Colon (tissue), 2 donors: Measurements from ENCODE around the gene SEPHS1.
"Not testable (repeated sequence)": the region's sequence is repeated elsewhere in the genome, so short reads cannot be mapped to it uniquely, and the experiment has no call there.

Source experiments
- FAIRE-seq: peaks from 2 replicates; lab custom pipeline; 2012; peaks lifted over from hg19 to GRCh38; lab: Jason Lieb, UNC
- donor health status: control.
- donor health status: control.

SEPHS1 gene

GRCh38 chr10:13360587-13360986 lies 12.5 kb upstream of the SEPHS1 start:
- FAIRE-seq = no peak

DNA sequence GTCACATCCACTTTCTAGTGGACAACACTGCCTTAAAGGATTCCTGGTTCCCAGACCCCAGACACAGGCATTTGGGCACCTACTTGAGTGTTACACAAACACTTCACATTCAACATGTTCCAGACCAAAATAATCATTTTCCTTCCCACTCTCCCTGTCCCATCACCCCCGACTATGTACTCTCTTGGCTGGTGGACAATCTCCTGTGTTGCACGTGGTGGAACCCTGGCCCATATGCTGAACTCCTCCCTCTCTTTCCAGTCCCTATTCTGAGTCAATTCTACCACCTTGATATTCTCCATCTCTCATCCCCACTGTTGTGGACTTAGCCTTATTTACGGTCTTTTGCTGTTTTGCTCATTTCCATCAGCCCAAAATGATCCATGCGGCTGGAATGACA lies 8.3 kb upstream of the SEPHS1 start:
- no peak for FAIRE-seq

DNA sequence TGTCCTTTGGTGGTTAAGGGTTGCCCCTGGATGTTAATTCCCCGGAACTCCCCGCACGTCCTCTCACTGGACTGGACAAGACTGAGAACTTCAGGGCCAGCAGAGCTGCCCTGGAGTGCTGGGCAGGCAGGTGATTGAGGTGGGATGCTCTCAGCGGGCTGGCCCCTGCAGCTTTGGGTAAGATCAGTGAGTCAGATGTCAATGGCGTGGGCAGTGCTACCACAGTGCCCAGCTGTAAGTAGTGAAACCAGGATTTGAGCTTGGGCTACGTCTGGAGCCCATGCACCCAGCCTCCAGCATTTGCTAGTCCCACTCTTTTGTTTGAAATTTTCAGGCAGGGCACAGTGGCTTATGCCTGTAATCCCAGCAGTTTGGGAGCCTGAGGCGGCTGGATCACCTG lies 6.7 kb upstream of the SEPHS1 start:
- no peak for FAIRE-seq

DNA sequence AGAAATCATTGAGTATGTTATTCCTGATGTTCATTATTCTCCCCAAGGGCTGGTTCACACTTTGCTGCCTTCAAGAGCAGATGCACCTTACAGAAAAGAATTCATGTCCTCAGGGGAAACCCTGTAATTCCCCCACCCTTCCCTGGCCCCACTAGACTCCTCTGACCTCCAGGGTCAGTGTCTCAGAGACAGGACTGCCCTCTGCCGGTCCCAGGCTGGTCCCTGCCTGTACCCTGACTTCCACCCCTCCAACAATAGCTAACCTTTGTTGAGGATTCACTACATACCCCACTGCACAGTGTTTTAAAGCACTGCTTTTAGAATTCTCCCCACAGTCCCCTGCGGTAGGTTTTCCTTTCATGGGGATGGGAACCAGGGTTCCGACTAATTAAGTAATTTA lies 4.4 kb upstream of the SEPHS1 start:
- FAIRE-seq = no peak

GRCh38 chr10:13351340-13351915 lies 3.3 kb upstream of the SEPHS1 start:
- no peak for FAIRE-seq

- no peak for FAIRE-seq
Observed at GRCh38 chr10:13349463-13350274, 1.6 kb upstream of the SEPHS1 start.

GRCh38 chr10:13347500-13348156 lies 465 bp downstream of the SEPHS1 start:
- no peak for FAIRE-seq

DNA sequence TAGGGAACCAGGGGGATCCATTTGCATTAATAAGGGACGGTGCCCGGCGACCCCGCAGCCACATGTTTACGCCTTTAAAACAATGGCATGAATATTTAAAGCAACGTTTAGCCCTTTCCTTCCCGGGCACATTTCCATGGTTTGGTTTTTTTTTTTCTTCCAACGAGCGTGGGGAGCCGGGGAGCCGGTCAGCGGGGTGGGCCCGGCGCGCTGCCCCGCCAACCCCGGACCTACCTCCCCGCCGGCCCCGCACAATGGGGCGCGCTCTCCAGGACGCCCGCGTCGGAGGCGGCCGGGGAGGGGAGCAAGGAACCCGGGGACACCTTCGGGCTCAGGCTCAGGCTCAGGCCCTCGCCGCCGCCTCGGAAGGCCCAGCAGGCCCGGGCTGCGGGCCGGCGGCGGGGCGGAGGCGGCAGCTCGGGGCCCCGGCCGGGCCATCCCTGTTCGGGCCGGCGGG lies 1.0 kb downstream of the SEPHS1 start:
- FAIRE-seq = no peak

DNA sequence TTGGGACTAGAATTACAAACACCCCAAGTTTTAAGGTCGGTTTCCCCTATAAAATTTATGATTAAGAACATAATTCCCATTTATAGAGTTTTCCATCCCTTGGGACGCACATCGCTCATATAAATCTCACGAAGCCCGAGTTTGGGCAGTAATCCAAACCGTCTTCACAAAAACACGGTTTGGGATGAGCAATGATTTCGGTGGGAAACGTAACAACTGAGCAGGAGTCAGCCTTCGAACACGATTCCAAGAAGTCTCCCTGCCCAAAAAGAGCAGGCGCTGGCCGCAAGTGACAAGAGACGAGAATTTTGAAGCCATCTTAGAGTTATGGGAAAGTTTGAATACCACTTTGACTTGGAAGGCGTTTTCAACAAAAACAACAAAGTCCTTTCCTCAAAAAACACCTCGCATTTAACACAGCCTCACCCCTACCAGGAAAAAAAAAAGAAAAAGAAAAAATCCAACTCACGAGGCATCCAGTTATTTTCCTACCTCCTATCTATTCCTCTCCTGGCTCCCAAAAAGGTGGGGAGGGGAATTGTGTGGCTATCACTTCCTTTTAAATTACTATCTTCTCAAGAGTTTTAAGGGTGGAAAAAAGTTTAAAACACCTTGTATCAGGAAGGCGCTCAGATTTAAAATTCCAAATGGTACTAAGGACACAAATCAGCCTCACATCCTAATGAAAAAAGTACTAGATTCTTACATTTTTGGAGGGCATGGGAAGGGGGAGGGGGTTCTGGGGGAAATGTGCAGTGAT lies 1.6 kb downstream of the SEPHS1 start:
- no peak for FAIRE-seq

GRCh38 chr10:13340626-13341376 lies 7.3 kb downstream of the SEPHS1 start:
- no peak for FAIRE-seq

GRCh38 chr10:13340068-13340467 lies 8.0 kb downstream of the SEPHS1 start:
- no peak for FAIRE-seq

DNA sequence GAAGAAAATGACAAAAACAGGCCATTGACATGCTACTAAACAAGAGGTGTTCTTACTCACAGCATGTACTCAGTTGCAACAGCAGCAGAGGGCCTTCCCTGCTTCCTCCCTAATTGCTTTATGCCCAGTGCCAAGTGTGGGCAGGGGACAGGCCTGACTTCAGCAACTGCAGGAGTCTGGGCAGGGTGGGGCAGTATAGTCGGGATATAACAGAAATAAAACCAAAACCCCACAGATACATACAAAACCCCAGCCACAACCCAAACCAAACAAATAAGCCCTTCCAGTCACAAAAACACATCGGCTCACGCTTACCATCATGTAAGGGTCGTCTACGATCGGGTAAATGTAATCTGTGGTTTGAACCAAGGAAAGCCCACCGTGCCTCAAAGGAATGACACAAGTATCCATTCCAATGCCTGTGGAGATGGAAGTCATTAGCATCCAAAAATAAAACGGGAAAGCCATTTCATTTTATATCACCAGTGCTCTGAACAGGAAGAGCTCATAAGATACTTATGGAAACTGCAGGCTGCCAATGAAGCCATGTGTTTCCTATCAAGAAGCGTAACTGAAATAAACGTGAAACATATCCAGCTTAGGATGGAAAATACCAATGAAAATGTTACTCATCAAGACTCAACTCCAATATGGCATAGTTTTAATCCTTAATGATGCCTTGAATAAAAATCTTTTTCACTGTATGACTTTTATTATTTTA lies 9.5 kb downstream of the SEPHS1 start:
- FAIRE-seq = no peak

- no peak for FAIRE-seq
Observed at GRCh38 chr10:13337827-13338196, 10.3 kb downstream of the SEPHS1 start.

DNA sequence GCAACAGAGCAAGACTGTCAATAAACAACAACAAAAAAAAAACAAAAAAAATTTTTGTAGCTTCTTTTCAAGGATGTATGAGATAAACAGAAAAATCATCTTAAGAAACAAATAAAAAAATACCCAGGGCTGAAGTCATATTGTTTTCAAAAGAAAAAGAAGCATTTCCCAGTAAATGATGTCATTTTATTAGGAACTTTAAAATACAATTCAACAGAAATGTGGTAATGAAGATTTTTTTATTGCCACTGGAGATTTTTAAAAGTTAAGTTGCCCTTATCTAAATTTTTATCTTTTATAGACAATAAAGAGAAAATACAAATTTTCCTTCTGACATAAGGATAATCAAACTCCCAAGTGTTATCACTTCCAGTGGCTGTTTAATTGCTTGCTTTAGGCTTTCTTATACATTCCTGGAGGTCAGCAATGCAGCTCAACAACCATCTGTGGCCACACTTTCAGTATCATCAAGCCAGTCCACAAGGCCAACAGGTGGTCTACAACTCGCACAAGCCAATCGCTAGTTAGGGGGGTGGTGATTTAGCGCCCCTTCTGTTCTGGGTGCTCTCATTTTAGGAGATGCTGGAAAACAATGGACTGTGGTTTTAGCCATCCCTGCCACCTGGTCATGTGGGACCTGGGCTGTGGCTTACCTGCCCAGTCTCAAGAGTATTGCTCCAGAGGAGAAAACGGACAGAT lies 10.8 kb downstream of the SEPHS1 start:
- FAIRE-seq = no peak

DNA sequence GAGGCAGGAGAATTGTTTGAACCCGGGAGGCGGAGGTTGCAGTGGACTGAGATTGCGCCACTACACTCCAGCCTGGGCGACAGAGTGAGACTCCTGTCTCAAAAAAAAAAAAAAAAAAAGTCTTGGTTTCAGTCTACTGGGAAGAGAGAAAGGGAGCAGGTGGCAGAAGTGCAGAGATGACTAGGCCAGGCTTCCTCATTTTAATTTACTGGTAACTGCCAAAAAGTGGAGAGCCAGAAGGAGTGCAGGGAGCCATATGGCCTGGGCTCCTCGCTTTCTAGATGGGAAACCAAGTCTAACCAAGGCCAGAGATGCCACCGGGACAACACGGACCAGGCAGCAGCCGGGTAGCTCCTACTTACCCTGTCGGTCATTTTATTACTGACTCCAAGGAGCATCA lies 12.2 kb downstream of the SEPHS1 start:
- FAIRE-seq = no peak

DNA sequence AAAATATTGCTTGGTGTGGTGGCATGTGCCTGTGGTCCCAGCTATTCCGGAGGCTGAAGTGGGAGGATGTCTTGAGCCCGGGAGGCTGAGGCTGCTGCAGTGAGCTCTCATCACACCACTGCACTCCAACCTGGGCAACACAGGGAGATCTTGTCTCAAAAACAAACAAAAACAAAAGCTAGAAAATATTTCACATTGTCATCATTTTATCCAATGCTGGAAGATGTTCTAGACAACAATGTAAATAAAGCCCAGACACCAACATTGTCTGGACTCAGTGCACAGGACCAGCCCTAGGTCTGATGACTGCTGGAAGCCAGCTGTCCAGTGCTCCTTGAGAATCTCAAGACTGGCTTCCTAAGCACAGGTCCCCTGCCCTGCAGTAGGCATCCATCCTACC lies 13.5 kb downstream of the SEPHS1 start:
- no peak for FAIRE-seq

DNA sequence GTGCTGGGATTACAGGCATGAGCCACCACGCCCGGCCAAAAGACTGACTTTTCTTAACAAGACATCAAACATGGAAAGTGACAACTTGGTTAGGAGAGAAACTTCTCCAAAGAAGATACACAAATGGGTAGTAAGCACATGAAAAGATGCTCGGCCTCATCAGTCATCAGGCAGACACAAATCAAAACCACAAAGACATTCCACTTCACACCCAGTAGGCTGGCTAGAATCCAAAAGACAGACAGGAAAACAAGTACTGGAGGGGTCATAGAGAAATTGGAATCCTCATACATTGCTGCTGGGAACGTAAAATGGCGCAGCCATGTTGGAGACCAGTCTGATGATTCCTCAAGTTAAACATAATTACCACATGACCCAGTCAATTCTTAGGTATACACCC lies 16.4 kb downstream of the SEPHS1 start:
- no peak for FAIRE-seq

DNA sequence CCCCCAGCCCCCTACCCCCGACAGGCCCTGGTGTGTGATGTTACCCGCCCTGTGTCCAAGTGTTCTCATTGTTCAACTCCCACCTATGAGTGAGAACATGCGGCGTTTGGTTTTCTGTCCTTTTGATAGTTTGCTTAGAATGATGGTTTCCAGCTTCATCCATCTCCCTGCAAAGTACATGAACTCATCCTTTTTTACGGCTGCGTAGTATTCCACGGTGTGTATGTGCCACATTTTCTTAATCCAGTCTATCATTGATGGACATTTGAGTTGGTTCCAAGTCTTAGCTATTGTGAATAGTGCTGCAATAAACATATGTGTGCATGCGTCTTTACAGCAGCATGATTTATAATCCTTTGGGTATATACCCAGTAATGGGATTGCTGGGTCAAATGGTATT lies 17.1 kb downstream of the SEPHS1 start:
- not testable (repeated sequence) for FAIRE-seq

- no peak for FAIRE-seq
Observed at GRCh38 chr10:13329565-13329964, 18.5 kb downstream of the SEPHS1 start.

- no peak for FAIRE-seq
Observed at GRCh38 chr10:13328613-13329012, 19.5 kb downstream of the SEPHS1 start.

DNA sequence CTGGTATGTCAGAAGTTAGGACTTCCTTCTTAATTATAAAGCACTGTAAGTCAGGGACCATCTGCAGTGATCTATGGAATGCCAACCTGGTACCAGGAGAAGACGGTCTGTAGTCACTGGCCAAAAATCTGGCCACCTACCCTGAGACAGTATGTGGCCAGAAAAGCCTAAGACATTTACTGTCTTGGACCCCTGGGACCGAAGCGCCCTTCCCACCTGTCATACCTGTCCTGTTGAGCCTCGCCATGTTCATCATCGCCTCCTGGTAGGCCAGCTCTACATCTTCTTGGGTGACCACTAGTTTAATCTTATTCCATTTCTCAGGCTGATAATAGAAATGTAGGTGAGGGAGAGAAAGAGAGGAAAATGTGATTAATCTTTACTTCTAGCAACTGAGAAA lies 20.0 kb downstream of the SEPHS1 start:
- no peak for FAIRE-seq
